IMR-90 (cell line): Measurements from ENCODE around the gene CR1L. TPM values are rescaled to one million over a fixed set of nuclear protein-coding genes. Genes with fewer than 3 reads are reported as not detected.

Experiments
- ATAC-seq: fragments of 200-7000 bp; cut with Tn5 transposase; 2 replicates; pipeline ENCODE4 v1.9.1; 2020; ENCODE audit warnings: low read depth, mild to moderate bottlenecking, moderate library complexity
- BruUV-seq: library from RNA; stranded (reverse); fragments of 400-500 nt; replicated peaks from 2 replicates; lab custom pipeline; 2021; lab: Mats Ljungman, UMichigan
- CTCF ChIA-PET: fragments of 300-600 bp; formaldehyde crosslinking; extraction: SDS; loops from one replicate; lab custom pipeline; 2021; ENCODE audit warnings: antibody characterized with exemption; lab: Yijun Ruan, JAX
- POLR2A ChIA-PET: fragments of 300-600 bp; sonication (Branson Sonifier 250); formaldehyde crosslinking; loops from one replicate; lab custom pipeline; 2022; ENCODE audit warnings: antibody characterized with exemption; ENCODE audit not compliant: unreplicated experiment; lab: Charles Lee
- DNase-seq: peaks from one replicate; pipeline ENCODE4 v3.0.0; 2013
- H2AFZ ChIP-seq: replicated peaks from 2 replicates; pipeline ENCODE3; 2013; ENCODE audit warnings: low read length, mild to moderate bottlenecking; ENCODE audit not compliant: poor library complexity
- H2AK5ac ChIP-seq: 2 replicates; pipeline ENCODE4 v1.6.1; 2013; ENCODE audit warnings: low read depth, low read length, inconsistent platforms
- H2AK9ac ChIP-seq: replicated peaks from 2 replicates; pipeline ENCODE3; 2013; ENCODE audit warnings: mild to moderate bottlenecking, low read depth, low read length, moderate library complexity; ENCODE audit not compliant: poor library complexity
- H2BK120ac ChIP-seq: 2 replicates; pipeline ENCODE4 v1.6.1; 2013; ENCODE audit warnings: low read depth, low read length, inconsistent platforms
- H2BK15ac ChIP-seq: 3 replicates; pipeline ENCODE4 v1.6.1; 2013; ENCODE audit warnings: low read depth, low read length, inconsistent platforms
- H2BK20ac ChIP-seq: 2 replicates; pipeline ENCODE4 v1.6.1; 2013; ENCODE audit warnings: low read depth, mild to moderate bottlenecking, inconsistent platforms, low read length, moderate library complexity
- H2BK5ac ChIP-seq: 2 replicates; pipeline ENCODE4 v1.6.1; 2013; ENCODE audit warnings: mild to moderate bottlenecking, low read depth, low read length, inconsistent platforms; ENCODE audit not compliant: poor library complexity, severe bottlenecking
- H3K14ac ChIP-seq: replicated peaks from 2 replicates; pipeline ENCODE4 v1.6.1; 2013; ENCODE audit warnings: low read depth, low read length, inconsistent platforms
- H3K18ac ChIP-seq: 2 replicates; pipeline ENCODE4 v1.6.1; 2013; ENCODE audit warnings: low read depth, low read length, control low read depth
- H3K23ac ChIP-seq: 2 replicates; pipeline ENCODE4 v1.6.1; 2013; ENCODE audit warnings: low read depth, low read length, inconsistent platforms
- H3K27ac ChIP-seq: 2 replicates; pipeline ENCODE4 v1.5.1; 2013; ENCODE audit warnings: mild to moderate bottlenecking, control low read depth, low read length; ENCODE audit not compliant: insufficient read depth
- H3K27me3 ChIP-seq: 2 replicates; pipeline ENCODE4 v1.6.1; 2013; ENCODE audit warnings: low read length; ENCODE audit not compliant: control insufficient read depth, insufficient read depth
- H3K36me3 ChIP-seq: 2 replicates; pipeline ENCODE4 v1.6.1; 2013; ENCODE audit warnings: low read length, mixed read lengths; ENCODE audit not compliant: control insufficient read depth, insufficient read depth
- H3K4ac ChIP-seq: 2 replicates; pipeline ENCODE4 v1.6.1; 2013; ENCODE audit warnings: low read depth, low read length, inconsistent platforms
- H3K4me1 ChIP-seq: 2 replicates; pipeline ENCODE4 v1.6.1; 2013; ENCODE audit warnings: low read length, mixed read lengths; ENCODE audit not compliant: control insufficient read depth, insufficient read depth
- H3K4me2 ChIP-seq: 2 replicates; pipeline ENCODE4 v1.6.1; 2013; ENCODE audit warnings: low read depth, mild to moderate bottlenecking, control low read depth, low read length, moderate library complexity
- H3K4me3 ChIP-seq: 2 replicates; pipeline ENCODE4 v1.5.1; 2013; ENCODE audit warnings: low read depth, mild to moderate bottlenecking, control low read depth, low read length, moderate library complexity; ENCODE audit not compliant: insufficient read depth
- H3K56ac ChIP-seq: 2 replicates; pipeline ENCODE4 v1.6.1; 2013; ENCODE audit warnings: low read length, inconsistent platforms; ENCODE audit not compliant: insufficient read depth; ENCODE audit errors: extremely low read depth
- H3K79me1 ChIP-seq, 2 experiments: 2 replicates each; pipeline ENCODE4 v1.6.1; 2013; ENCODE audit warnings: low read length in 2 of 2, inconsistent platforms in 1 of 2, low read depth in 1 of 2
- H3K9ac ChIP-seq: 2 replicates; pipeline ENCODE4 v1.6.1; 2013; ENCODE audit warnings: low read depth, low read length, control low read depth
- H3K9me1 ChIP-seq: 2 replicates; pipeline ENCODE4 v1.6.1; 2013; ENCODE audit warnings: low read length, inconsistent platforms; ENCODE audit not compliant: insufficient read depth
- H3K9me3 ChIP-seq: 2 replicates; pipeline ENCODE4 v1.6.1; 2013; ENCODE audit warnings: low read length; ENCODE audit not compliant: control insufficient read depth, insufficient read depth
- H4K20me1 ChIP-seq: 2 replicates; pipeline ENCODE4 v1.6.1; 2013; ENCODE audit warnings: low read length, inconsistent platforms; ENCODE audit not compliant: insufficient read depth
- H4K5ac ChIP-seq: 2 replicates; pipeline ENCODE4 v1.6.1; 2013; ENCODE audit warnings: mild to moderate bottlenecking, low read depth, low read length, control low read depth
- H4K8ac ChIP-seq, 2 experiments: 2 replicates each; pipeline ENCODE4 v1.6.1; 2013; ENCODE audit warnings: low read depth in 2 of 2, low read length in 2 of 2, control low read depth in 1 of 2, inconsistent platforms in 1 of 2
- H4K91ac ChIP-seq: 2 replicates; pipeline ENCODE4 v1.6.1; 2013; ENCODE audit warnings: low read depth, low read length, inconsistent platforms; ENCODE audit not compliant: insufficient read depth
- BHLHE40 ChIP-seq: fragments of 150-350 bp; IDR thresholded peaks from 2 replicates; pipeline ENCODE4 v1.6.1; 2016; ENCODE audit warnings: mild to moderate bottlenecking, low read depth, low read length
- CEBPB ChIP-seq: IDR thresholded peaks from 2 replicates; pipeline ENCODE4 v1.6.1; 2012; ENCODE audit warnings: low read depth, low read length, improper control_type of control experiment
- CHD1 ChIP-seq: IDR thresholded peaks from 2 replicates; pipeline ENCODE4 v1.6.1; 2012; ENCODE audit warnings: low read depth, low read length, improper control_type of control experiment
- FOS ChIP-seq: fragments of 150-350 bp; IDR thresholded peaks from 2 replicates; pipeline ENCODE4 v1.6.1; 2016; ENCODE audit warnings: low read depth, low read length
- MAFK ChIP-seq: IDR thresholded peaks from 2 replicates; pipeline ENCODE4 v1.6.1; 2012; ENCODE audit warnings: low read depth, low read length, improper control_type of control experiment
- MAZ ChIP-seq: IDR thresholded peaks from 2 replicates; pipeline ENCODE4 v1.6.1; 2012; ENCODE audit warnings: low read depth, mild to moderate bottlenecking, low read length, improper control_type of control experiment, moderate library complexity, borderline replicate concordance
- MXI1 ChIP-seq: IDR thresholded peaks from 2 replicates; pipeline ENCODE4 v1.6.1; 2012; ENCODE audit warnings: low read depth, mild to moderate bottlenecking, low read length, moderate library complexity, borderline replicate concordance
- NFE2L2 ChIP-seq: fragments of 150-350 bp; IDR thresholded peaks from 2 replicates; pipeline ENCODE4 v1.6.1; 2016; ENCODE audit warnings: low read depth, mild to moderate bottlenecking, low read length
- POLR2A ChIP-seq: IDR thresholded peaks from 2 replicates; pipeline ENCODE4 v1.6.1; 2012; ENCODE audit warnings: mild to moderate bottlenecking, low read depth, low read length
- RAD21 ChIP-seq: IDR thresholded peaks from 2 replicates; pipeline ENCODE4 v1.6.1; 2012; ENCODE audit warnings: low read length, improper control_type of control experiment
- RCOR1 ChIP-seq: IDR thresholded peaks from 2 replicates; pipeline ENCODE4 v1.6.1; 2012; ENCODE audit warnings: mild to moderate bottlenecking, low read length, improper control_type of control experiment; ENCODE audit not compliant: insufficient replicate concordance
- RFX5 ChIP-seq: IDR thresholded peaks from 2 replicates; pipeline ENCODE4 v1.8.0; 2012; ENCODE audit warnings: low read depth, mild to moderate bottlenecking, low read length, moderate library complexity
- SMC3 ChIP-seq: fragments of 150-350 bp; IDR thresholded peaks from 2 replicates; pipeline ENCODE4 v1.6.1; 2016; ENCODE audit warnings: low read depth, mild to moderate bottlenecking, antibody characterized with exemption, low read length, moderate library complexity
- USF2 ChIP-seq: fragments of 150-350 bp; IDR thresholded peaks from 2 replicates; pipeline ENCODE4 v1.6.1; 2017; ENCODE audit warnings: mild to moderate bottlenecking, antibody characterized with exemption, low read length, low read depth
- WGBS, 2 experiments: methylation state at CpG; one replicate each; pipeline versions ENCODE4 v1.1.5 to v1.1.7; 2013; ENCODE audit warnings: missing lambda C conversion rate in 2 of 2; ENCODE audit not compliant: insufficient read length in 1 of 2; ENCODE audit errors: extremely low coverage in 2 of 2; 5-methylcytosine and 5-hydroxymethylcytosine counted together
- dilution Hi-C: fragments of 300-500 bp; cut with HindIII; formaldehyde crosslinking; loops from one replicate; pipeline ENCODE4 v1.14.3; 2018; ENCODE audit warnings: low sequenced_read_pairs; ENCODE audit not compliant: unreplicated experiment
- in situ Hi-C: fragments of 300-500 bp; cut with MboI; formaldehyde crosslinking; loops from 3 replicates; pipeline ENCODE4 v1.14.3; 2019; ENCODE audit warnings: low sequenced_read_pairs, inconsistent platforms, mixed read lengths
- intact Hi-C: fragments of 100-400 bp; cut with micrococcal nuclease; formaldehyde crosslinking; loops from 2 replicates; pipeline ENCODE4 v1.10.0; 2022
- polyA plus RNA-seq, 3 experiments: library from polyadenylated mRNA; depleted of rRNA; stranded (reverse); fragments of >200 nt; gene quantifications; 2 replicates each; pipeline ENCODE4 v1.2.3, GENCODE V29; 2012; ENCODE audit warnings: low replicate concordance in 1 of 3
- total RNA-seq: library from RNA; depleted of rRNA; stranded (reverse); fragments of >200 nt; gene quantifications from 2 replicates; pipeline ENCODE4 v1.2.3, GENCODE V29; 2012
- TF ChIP-seq, protein P1 (sequence below): conservative IDR thresholded peaks from 2 replicates; pipeline ENCODE4 v1.5.1; 2012; ENCODE audit warnings: mild to moderate bottlenecking, low read depth, low read length, improper control_type of control experiment
- TF ChIP-seq, protein P2 (sequence below): fragments of 150-350 bp; IDR thresholded peaks from 2 replicates; pipeline ENCODE4 v1.6.1; 2016; ENCODE audit warnings: low read depth, mild to moderate bottlenecking, low read length, moderate library complexity, borderline replicate concordance

CR1L gene
- total and polyA plus RNA-seq, 2 of the 4 experiments (the other 2 are of a cell fraction), result not detected

DNA sequence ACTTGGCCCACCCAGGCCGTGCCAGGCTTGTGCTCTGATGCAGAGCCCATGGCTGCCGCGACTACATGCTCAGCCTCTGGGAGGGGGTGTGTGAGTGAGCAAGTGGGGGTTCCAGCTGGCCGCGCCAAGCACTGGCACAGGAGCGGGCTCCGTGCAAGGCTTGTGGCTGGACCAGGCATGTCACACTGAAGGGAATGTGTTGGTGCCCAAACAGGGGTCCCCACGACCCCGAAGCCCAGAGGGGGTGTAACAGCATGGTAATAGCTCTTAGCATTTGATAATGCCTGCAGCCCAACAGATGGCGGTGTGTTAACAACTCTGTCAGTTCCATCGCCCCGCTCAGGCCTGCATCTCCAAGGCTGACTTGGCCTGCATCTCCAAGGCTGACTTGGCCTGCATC, 68.6 kb downstream of the CR1L start:
- Histone ChIP-seq H3K4me2 (no peak overlapping the region), H3K14ac (no peak overlapping the region), H3K4me3 (no peak overlapping the region), H3K4ac (no peak overlapping the region), H3K56ac (no peak overlapping the region), H3K9ac (no peak overlapping the region), H3K27ac (no peak overlapping the region), H2BK20ac (no peak overlapping the region), H2BK120ac (no peak overlapping the region), H4K5ac (no peak overlapping the region), H2AK5ac (no peak overlapping the region), H4K91ac (no peak overlapping the region), H3K18ac (no peak overlapping the region), H2BK5ac (no peak overlapping the region), H4K20me1 (no peaks in the 10 kb centered on the region), H3K4me1 (no peaks in the 10 kb centered on the region), H3K36me3 (no peaks in the 10 kb centered on the region), H3K27me3 (0 out of 2 replicates have a peak, but pooled peaks cover 2% of the 10 kb centered on the region), H2BK15ac (no peak overlapping the region), H2AFZ (no peak overlapping the region), H3K23ac (no peak overlapping the region), H2AK9ac (no peak overlapping the region), H3K9me1 (no peaks in the 10 kb centered on the region), H3K79me1 (no peaks in the 10 kb centered on the region), H3K9me3 (no peaks in the 10 kb centered on the region), H4K8ac (no peak overlapping the region)
- no TSS peak for BruUV-seq
- no peak for DNase-seq
- no peak for ATAC-seq
- 79% methylated on average over 9 of the region's 12 CpGs; no CpG with 5 or more reads in 1 of the 2 experiments for WGBS, 2 experiments
- POLR2A ChIA-PET, result no interaction called here
- CTCF ChIA-PET, result no interaction called here
- in situ Hi-C loops, result no loop called here
- no peak for TF ChIP-seq FOS
- TF ChIP-seq RAD21, result no peak
- no peak for TF ChIP-seq RCOR1
- TF ChIP-seq NFE2L2, result no peak
- no peak for TF ChIP-seq POLR2A
- TF ChIP-seq USF2, result no peak
- no peak for TF ChIP-seq MAZ
- no peak for TF ChIP-seq MXI1
- no peak for TF ChIP-seq MAFK
- TF ChIP-seq RFX5, result no peak
- TF ChIP-seq CHD1, result no peak
- no peak for TF ChIP-seq SMC3
- TF ChIP-seq BHLHE40, result no peak
- TF ChIP-seq, protein P1, sequence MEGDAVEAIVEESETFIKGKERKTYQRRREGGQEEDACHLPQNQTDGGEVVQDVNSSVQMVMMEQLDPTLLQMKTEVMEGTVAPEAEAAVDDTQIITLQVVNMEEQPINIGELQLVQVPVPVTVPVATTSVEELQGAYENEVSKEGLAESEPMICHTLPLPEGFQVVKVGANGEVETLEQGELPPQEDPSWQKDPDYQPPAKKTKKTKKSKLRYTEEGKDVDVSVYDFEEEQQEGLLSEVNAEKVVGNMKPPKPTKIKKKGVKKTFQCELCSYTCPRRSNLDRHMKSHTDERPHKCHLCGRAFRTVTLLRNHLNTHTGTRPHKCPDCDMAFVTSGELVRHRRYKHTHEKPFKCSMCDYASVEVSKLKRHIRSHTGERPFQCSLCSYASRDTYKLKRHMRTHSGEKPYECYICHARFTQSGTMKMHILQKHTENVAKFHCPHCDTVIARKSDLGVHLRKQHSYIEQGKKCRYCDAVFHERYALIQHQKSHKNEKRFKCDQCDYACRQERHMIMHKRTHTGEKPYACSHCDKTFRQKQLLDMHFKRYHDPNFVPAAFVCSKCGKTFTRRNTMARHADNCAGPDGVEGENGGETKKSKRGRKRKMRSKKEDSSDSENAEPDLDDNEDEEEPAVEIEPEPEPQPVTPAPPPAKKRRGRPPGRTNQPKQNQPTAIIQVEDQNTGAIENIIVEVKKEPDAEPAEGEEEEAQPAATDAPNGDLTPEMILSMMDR, result no peak
- TF ChIP-seq, protein P2, sequence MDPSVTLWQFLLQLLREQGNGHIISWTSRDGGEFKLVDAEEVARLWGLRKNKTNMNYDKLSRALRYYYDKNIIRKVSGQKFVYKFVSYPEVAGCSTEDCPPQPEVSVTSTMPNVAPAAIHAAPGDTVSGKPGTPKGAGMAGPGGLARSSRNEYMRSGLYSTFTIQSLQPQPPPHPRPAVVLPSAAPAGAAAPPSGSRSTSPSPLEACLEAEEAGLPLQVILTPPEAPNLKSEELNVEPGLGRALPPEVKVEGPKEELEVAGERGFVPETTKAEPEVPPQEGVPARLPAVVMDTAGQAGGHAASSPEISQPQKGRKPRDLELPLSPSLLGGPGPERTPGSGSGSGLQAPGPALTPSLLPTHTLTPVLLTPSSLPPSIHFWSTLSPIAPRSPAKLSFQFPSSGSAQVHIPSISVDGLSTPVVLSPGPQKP, result no peak
- TF ChIP-seq CEBPB, result no peak
- dilution Hi-C loops, result no loop called here
- intact Hi-C loops, result loop anchor here (5.0 kb wide), 1 partner anchor 84 kb away; no protein-coding TSS in a partner anchor
